HS-27A (cell line): ENCODE measurements around the gene COQ9.
A peak's percentile ranks its signal among the peaks of the same experiment; 100 is the strongest.
"Not testable (repeated sequence)": the region's sequence is repeated elsewhere in the genome, so short reads cannot be mapped to it uniquely, and the experiment has no call there.

Source experiments
- DNase-seq: peaks from one replicate; pipeline ENCODE4 v3.0.0-alpha.2; 2012; ENCODE audit warnings: low read depth, missing footprints

COQ9 gene, protein sequence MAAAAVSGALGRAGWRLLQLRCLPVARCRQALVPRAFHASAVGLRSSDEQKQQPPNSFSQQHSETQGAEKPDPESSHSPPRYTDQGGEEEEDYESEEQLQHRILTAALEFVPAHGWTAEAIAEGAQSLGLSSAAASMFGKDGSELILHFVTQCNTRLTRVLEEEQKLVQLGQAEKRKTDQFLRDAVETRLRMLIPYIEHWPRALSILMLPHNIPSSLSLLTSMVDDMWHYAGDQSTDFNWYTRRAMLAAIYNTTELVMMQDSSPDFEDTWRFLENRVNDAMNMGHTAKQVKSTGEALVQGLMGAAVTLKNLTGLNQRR

DNA sequence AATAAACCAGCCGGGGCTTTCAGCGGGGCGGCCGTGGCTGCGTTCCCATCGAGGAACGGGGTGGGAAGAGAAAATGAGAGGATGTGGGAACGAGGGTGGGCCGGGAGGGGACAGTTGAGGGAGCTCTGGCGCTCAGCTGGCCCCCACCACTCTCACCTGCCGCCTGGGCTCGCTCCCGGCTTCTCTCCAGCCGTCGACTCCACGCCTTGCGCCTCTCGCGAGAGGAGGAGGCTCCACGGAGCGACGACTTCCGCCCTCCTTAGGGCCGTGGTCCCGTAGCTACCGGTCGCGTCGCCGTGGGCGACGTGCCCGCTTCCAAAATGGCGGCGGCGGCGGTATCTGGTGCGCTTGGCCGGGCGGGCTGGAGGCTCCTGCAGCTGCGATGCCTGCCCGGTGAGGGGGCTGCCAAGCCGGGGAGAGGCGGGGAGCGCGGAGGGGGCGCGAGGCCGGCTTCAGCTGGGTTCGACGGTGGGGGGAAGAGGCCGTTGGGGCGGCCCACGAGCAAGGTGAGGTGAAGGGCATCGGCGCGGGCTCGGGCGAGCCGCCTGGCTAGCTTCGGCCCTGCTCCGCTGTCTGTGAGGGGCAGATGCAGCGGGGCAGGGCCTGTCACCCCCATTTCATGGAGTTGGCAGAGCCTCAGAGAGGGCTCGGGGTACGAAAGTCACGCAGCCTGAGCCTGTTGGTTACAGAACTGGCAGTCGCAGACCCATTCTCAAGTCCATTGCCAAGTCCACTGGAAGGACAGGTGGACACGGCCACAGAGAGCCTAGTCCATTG lies at the start of gene COQ9, which contains the start of gene CIAPIN1:
Gene COQ9 (plus strand): TSS at position 294 of the 777 bp plus-strand sequence. CDS start 27 bp downstream, at position 321.
Gene CIAPIN1 (minus strand): TSS at position 200 of the 777 bp plus-strand sequence. CDS start 6,457 bp downstream, outside the sequence.
- peak; percentile 71 for DNase-seq

GRCh38 chr16:57397493-57397892 lies 49.8 kb upstream of the COQ9 start:
- DNase-seq = not testable (repeated sequence)

DNA sequence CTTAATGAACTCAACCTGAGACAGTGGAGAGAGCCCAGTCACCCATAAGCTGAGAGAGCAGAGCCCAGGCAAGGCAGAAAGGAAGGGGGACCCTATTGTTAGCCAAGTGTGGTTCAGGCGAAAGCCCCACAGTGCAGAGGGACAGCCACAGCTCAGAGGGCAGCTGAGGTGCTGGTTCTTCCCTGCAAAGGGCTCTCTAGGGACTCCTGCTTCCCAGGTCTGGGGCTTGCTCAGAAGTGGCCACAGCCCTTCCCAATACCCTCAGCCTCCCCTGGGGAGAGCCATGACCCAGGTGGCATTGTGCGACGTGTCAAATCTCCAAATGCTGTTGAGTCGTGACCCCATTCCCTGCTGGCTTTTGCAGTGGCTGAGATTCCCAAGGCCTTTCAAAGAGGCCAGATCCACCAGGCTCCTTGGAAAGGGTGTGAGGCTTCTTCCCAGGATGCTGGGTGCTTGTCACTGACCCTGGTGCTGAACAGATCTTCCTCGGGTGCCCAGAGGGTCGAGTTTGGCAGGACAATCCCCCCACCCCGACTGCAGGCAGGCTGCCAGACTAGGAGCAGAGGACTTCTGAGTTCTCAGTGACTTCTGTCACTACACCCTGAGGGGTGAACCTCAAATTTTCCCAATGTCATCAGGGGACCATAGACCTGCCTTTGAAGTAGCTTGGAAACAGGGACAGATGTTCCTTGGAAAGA lies 45.2 kb upstream of the COQ9 start:
- DNase-seq = no peak

GRCh38 chr16:57403965-57404817 lies 43.1 kb upstream of the COQ9 start, which contains the start of gene CCL17:
Gene CCL17, plus strand, starts transcription at chr16:57404767. Its CDS starts 9,166 bp downstream, at chr16:57413933.
- no peak for DNase-seq

DNA sequence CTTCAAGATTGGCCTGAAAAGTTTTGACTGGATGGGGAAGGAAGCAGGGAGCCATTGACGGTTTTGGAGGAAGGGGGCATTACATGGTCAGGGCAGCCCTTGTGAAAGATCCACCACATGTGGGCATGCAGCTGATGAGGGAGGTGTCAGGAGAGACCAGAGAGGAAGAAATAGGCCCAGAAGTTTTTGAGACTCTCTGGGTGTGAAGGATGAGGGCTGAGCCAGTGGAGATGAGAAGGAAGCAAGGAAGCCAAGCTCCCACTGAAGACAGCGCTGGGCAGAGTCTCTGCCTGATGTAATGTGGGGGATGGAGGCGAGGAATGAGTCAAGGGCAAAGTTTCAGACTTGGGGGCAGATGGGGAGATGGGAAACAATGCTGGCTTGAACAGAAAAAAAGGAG lies 42.2 kb upstream of the COQ9 start:
- DNase-seq = no peak

DNA sequence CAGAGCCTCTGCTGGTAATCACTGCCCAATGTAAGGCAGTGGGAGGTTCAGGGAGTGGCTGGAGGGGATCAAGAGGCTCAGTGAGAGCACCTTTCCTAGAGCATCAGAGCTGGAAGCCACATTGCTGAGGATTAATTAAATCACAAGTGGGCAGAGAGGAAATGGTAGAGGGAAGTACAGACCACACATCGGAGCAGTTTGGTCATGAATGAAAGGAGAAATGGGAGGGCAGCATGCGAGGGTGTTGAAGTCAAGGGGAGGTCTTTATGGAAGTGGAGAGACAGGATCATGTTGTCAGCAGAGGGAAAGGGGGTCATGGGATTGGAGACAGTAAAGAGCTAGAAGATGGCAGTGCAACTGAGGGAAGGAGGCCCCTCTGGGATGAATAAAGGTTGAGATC lies 40.4 kb upstream of the COQ9 start:
- DNase-seq = no peak

- no peak for DNase-seq
These were observed 39.5 kb upstream of the COQ9 start for GRCh38 chr16:57407521-57408353.

DNA sequence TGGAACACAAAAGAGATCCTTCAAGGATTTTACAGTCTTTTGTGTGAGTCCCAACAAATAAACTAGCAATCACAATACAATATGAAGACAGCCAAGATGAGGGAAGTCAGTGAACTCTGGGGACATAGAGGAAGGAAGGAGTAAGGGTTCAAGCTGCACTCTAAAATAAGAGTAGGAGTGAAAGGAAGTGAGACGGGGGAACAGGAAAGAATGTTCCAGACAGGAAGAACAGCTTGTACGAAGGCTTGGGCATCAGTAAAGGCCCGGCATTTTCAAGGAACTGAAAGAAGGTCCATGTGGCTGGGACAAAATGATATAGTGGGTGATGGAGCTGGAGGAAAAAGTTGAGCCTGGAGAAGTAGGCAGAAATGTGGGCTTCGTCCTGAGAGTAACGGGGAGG lies 38.2 kb upstream of the COQ9 start:
- no peak for DNase-seq

GRCh38 chr16:57409870-57410587 lies 37.2 kb upstream of the COQ9 start:
- no peak for DNase-seq

DNA sequence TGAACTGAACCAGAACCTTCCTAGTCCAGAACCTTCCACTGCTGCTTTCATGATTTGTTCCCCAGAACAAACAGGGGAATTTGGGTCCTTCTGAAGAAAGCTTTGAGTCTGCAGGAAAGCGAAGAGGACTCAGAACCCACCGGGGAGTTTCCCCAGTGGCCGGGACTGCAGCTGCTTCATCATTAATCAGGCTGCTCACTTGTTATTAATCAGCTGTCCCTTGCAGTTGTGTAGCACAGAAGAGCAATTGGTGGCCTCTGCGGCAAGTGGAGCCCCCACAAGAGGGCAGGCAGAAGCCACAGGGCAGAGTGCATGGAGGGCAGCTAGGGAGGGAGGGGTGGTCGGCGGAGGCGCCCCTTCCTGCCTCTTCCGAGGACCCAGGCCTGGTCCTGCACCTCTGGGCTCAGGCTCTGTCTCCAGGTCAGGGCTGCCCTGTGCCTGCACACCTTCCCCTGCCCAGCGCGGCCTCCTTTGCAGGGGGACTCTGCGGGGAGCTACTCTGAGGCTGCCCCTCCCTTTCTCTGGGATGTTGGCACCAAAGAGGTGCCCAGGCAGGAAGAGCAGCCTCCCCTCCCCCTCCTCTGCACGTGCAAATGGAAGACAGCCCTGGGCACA lies 35.8 kb upstream of the COQ9 start:
- no peak for DNase-seq

- no peak for DNase-seq
These were observed 34.7 kb upstream of the COQ9 start for GRCh38 chr16:57412584-57412983.

- no peak for DNase-seq
These were observed 34.0 kb upstream of the COQ9 start for GRCh38 chr16:57413301-57413730.

DNA sequence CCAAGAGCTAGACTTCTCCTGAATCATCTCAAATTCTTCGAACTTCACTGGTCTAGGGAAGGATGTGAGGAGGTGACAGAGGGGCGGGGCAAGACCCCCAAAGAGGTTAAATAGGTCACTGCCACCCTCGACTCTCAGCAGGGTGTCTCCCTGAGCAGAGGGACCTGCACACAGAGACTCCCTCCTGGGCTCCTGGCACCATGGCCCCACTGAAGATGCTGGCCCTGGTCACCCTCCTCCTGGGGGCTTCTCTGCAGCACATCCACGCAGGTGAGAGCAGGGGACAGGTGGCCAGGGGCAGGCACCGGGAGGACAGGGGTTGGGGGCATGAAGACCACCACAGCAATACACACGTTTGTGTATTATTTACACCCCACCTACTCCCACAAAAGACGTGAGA lies 33.5 kb upstream of the COQ9 start:
- no peak for DNase-seq

GRCh38 chr16:57416084-57416483 lies 31.2 kb upstream of the COQ9 start:
- no peak for DNase-seq

- no peak for DNase-seq
These were observed 27.8 kb upstream of the COQ9 start for GRCh38 chr16:57419506-57419905.

- DNase-seq = peak; percentile 24
These were observed 25.0 kb upstream of the COQ9 start for GRCh38 chr16:57422026-57422944.

DNA sequence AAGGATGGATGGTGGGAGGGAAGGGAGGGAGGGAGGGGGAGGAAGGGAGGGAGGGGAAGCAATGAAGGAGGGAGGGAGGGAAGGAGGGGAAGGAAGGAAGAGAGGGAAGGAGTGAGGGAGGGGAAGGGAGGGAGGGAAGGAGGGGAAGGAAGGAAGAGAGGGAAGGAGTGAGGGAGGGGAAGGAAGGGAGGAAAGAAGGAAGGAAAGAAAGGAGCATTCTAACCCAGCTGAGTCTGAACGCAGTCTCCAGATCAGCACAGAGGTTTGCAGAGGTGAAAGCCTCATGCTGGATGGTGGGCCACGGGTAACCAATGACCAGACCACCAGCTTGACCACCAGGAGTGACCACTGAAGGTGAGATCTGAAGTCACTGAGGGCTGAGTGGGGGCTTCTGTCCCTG lies 24.1 kb upstream of the COQ9 start:
- no peak for DNase-seq

DNA sequence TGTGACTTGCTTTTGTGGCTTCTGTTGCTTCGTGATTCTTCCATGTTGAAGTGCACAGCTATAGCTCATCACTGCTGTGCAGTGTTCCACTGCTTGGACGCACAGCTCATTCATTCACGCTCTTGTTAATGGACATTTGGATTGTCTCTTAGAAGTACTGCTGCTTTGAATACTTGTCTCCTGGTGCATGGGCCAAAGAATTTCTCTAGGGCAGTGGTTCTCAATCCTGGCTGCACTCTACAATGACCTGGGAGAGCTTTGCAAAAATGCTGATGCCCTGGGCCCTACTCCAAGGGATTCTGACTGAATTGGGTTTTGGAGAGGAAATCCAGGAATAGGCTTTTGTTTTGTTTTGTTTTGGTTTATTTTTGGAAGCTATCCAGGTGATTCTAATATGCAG lies 22.7 kb upstream of the COQ9 start:
- no peak for DNase-seq
